ENCODE measurements around the gene CSPG4. TPM values are rescaled to one million over a fixed set of nuclear protein-coding genes. Genes with fewer than 3 reads are reported as not detected.

Gene CSPG4
- total and polyA plus RNA-seq, 2 of the 8 experiments (the other 6 are each of a cell fraction or from before 2014, with no cell fraction given), result 1.4 to 3.0 TPM

- TF ChIP-seq CHD7 (IDR thresholded peaks at IDR 0.05; ENCODE audit: insufficient replicate concordance, low read length) (no peak), CBX5 (IDR thresholded peaks at IDR 0.05; ENCODE audit: low read depth, low read length) (no peak), CHD1 (IDR thresholded peaks at IDR 0.05; ENCODE audit: low read depth, low read length) (no peak), SP4 (IDR thresholded peaks at IDR 0.05; ENCODE audit: low read length) (no peak), POLR2AphosphoS5 (IDR thresholded peaks at IDR 0.05; ENCODE audit: low read depth, low read length) (no peak), TAF7 (optimal IDR thresholded peaks at IDR 0.05; ENCODE audit: borderline replicate concordance, low read depth, low read length) (no peak), CBX8 (IDR thresholded peaks at IDR 0.05; ENCODE audit: borderline replicate concordance, low read depth, low read length) (no peak)
Observed at GRCh38 chr15:75706682-75706954, 6.0 kb downstream of the CSPG4 start (continued).

Data from H1 (cell line).